Coronary artery (tissue), 2 donors: ENCODE results near the gene RAPGEF1.

Source experiments
- DNase-seq: peaks from one replicate; pipeline ENCODE4 v3.0.0-alpha.2; 2017; ENCODE audit warnings: low spot score
- H3K27ac ChIP-seq, 2 donors: fragments of 200-600 bp; sonication (generic); one replicate each; pipeline ENCODE4 v1.5.1; 2016 to 2019
- H3K4me3 ChIP-seq: fragments of 200-600 bp; sonication (generic); 2 replicates; pipeline ENCODE4 v1.5.1; 2016; ENCODE audit warnings: mild to moderate bottlenecking, moderate library complexity
- CTCF ChIP-seq: fragments of 200-600 bp; sonication (generic); IDR thresholded peaks from one replicate; pipeline ENCODE4 v1.5.1; 2019; ENCODE audit warnings: antibody characterized with exemption

The RAPGEF1 gene

DNA sequence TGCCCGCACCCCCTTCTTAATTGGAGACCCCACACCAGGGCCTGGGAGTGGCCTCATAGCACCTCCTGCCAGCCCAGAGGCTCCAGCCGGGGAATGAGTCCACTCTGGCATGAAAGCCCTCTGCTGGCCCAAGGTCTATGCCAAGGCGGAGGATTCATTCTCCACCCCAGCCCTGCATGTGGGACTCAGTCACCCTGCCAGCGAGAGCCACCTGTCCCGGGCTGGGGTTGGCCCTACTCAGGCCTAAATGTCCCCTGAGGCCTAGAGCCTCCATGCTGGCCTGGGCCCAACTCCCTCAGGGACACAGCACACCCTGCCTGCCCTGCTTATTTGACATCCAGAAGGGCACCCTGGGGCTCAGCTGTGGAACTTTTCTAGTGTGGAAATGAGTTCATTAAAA is 1.0 kb upstream of the RAPGEF1 start:
- no peak for TF ChIP-seq CTCF
- Histone ChIP-seq H3K4me3 (no peak overlapping the region), H3K27ac (no peak overlapping the region)
- no peak for DNase-seq

- H3K4me3 ChIP-seq: peak overlapping the region; percentile 95
- no peak for TF ChIP-seq CTCF
- no peak for DNase-seq
- H3K27ac ChIP-seq: peak overlapping the region; percentile 82 to 100
These were observed 530 bp downstream of the RAPGEF1 start for GRCh38 chr9:131739133-131739958.

DNA sequence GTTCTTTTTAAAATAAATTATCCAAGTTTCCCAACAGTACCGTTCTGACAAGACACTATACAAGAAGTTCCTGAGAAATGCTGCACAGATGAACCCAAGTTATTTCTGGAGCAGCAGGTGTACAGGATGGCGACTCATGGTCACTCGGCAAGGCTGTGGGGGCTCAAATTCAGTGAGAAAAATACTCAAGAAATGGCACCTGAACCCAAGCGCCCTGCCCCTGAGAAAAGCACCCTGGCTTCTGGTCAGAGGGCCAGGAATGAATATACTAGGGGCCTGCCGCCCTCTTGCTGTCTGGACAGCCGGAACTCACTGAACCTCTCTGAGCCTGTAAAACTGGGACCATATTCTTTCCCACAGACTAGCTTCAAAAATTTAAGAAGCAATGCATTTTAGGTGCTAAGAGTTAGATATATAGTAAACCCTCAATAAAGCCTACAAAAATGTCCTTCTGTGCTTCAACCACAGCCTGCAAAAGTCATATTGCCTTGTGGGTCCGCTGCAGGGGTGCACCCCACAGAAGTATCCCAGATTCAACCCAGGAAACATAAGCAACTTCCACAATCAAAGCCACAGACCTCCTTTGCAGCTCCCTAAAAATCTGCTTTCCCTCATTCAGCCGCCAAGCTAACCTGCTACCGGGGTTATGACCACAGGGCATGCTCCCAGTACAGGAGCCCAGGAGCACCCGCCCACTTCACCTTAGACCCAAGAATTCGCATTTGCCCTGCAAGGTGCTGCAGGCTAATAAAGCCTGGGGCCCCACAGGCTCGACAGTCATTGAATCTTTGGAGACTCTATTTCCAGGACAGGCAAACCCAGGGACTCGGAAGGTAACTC is 1.4 kb downstream of the RAPGEF1 start:
- TF ChIP-seq CTCF: no peak
- Histone ChIP-seq H3K27ac (peak overlapping the region; percentile 82 to 100), H3K4me3 (peak overlapping the region; percentile 95)
- DNase-seq: no peak

DNA sequence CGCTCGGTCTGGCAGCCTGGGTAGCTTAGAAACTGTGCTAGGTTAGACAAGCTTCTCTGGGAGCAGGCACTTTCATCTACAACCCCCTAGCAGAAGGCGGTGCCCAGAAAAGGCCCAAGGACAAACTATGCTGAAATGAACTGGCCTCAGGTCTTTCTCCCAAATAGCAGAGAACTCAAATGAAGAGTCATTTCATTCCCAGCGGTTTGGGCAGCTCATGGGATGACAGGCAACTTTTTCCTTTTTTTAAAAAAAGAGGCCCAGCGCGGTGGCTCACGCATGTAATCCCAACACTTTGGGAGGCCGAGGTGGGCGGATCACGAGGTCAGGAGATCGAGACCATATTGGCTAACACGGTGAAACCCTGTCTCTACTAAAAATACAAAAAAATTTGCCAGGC is 2.5 kb downstream of the RAPGEF1 start:
- TF ChIP-seq CTCF: no peak
- no peak for DNase-seq
- H3K4me3 ChIP-seq: no peak overlapping the region
- H3K27ac ChIP-seq: peak overlapping the region in 1 of 2 donors; percentile 62

DNA sequence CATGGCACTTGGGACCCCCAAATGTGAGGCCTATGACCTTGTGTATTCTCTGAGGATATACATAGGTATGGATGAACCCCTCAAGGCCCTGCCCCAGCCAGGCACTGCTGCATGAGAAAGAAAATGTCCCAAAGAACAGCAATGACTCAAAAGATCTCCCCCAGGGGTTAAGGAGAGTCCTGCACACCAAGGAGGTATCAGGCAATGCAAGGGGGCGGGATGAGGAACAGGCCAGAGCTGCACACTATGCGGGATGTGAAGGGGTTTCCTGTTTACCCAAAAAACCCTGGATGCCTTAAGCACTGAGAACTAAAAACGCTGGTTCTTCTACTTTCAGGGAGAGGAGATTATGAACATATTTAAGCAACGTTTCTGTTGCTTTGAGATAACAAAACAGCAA is 3.4 kb downstream of the RAPGEF1 start:
- Histone ChIP-seq H3K4me3 (no peak overlapping the region), H3K27ac (peak overlapping the region in 1 of 2 donors; percentile 62)
- TF ChIP-seq CTCF: no peak
- DNase-seq: no peak

DNA sequence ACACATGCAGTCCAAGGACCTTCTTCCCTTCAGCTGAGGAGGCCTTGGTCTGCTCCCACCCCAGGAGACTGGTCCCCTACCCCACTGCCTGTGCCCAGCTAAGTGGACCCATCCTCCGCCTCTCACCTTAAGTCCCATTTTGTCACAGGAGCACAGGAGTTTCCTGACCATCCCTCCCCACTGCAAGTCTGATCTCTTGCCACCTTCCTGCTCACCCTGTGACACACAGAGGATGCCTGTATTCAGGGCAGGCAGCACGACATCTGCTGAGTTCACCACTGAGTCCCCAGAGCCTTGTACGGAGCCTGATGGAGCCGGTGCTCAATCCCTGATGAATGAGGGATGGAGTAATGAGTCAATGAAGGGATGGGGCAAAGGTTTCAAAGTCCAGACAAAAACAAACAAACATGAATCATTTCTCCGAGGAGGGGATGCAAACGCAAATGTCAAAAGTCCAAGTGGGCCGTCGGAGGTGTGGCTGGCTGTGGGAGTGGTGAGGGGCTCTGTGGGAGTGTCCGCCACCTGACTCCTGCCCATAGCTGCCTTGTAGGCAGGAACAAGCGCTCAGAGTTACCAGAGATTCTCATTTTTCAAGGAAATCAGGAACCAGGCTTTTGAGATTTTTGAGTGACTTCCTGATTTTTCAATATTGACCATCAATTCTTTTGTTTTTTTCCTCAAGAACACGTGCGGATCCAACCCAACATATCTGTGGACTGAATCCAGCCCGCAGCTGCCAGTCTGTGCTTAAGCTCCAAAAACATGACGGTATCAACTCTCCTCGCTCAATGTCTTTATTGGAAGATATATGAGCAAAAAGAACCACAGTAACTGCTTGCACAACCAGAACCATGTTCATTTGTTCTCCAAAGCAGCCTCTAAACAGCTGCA is 4.4 kb downstream of the RAPGEF1 start:
- TF ChIP-seq CTCF: no peak
- Histone ChIP-seq H3K4me3 (no peak overlapping the region), H3K27ac (peak overlapping the region; percentile 23 to 88)
- no peak for DNase-seq
